ENCODE data around the gene PLEKHO2. TPM values are rescaled to one million over a fixed set of nuclear protein-coding genes. Genes with fewer than 3 reads are reported as not detected.

The PLEKHO2 gene
- total and polyA plus RNA-seq, 2 of the 13 experiments (the other 11 are each of a cell fraction or from before 2014, with no cell fraction given) = 3.8 to 4.8 TPM

DNA sequence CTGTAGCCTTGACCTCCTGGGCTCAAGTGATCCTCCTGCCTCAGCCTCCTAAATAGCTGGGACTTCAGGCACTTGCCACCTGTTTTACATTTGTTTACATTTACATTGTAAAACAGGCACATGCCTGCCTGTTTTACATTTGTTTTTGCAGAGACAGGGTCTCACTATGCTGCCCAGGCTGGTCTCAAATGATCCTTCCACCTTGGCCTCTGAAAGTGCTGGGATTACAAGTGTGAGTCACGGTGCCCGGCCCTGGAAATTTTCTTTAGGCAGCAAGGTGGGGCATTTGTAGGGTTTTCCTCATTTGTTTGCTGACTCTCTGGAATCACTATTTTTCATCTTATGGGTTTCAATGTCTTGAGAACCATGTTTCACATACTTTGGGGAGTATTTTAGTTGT is 41.2 kb upstream of the PLEKHO2 start:
- Histone ChIP-seq H3K4me2 (ENCODE audit: low read depth, low read length) (no peak overlapping the region), H3K9me3 (ENCODE audit: low read length) (no peaks in the 10 kb centered on the region), H3K36me3 (replicated peaks in 1 of 2; ENCODE audit: control insufficient read depth in 1 of 2, insufficient read depth in 2 of 2, low read length in 2 of 2) (no peaks in the 10 kb centered on the region), H2AFZ (ENCODE audit: low read length) (no peak overlapping the region), H3K79me2 (ENCODE audit: insufficient read depth, low read length) (no peaks in the 10 kb centered on the region), H3K27me3 (ENCODE audit: control insufficient read depth in 1 of 2, insufficient read depth in 2 of 2, low read length in 2 of 2) (no peaks in the 10 kb centered on the region; a peak in 2 of 5 replicates), H3K4me3 (replicated peaks in 1 of 3; ENCODE audit: insufficient read depth in 1 of 3, low read depth in 2 of 3, low read length in 3 of 3) (no peak overlapping the region), H3K27ac (ENCODE audit: extremely low read length, insufficient read depth, low read length) (no peak overlapping the region), H4K20me1 (ENCODE audit: insufficient read depth, low read length) (no peaks in the 10 kb centered on the region), H3K9ac (ENCODE audit: insufficient read depth, low read depth, low read length) (no peak overlapping the region), H3K4me1 (ENCODE audit: insufficient read depth, low read length) (peaks cover 9% of the 10 kb centered on the region)
- FAIRE-seq = no peak
- WGBS (ENCODE audit: low lambda C conversion rate) = 64% methylated on average over 2 of the region's 2 CpGs
- ChIA-PET CTCF (ENCODE audit: low intra/inter-chr PET ratio, low total read pairs) (no interaction called here), POLR2A (no interaction called here)
- TF ChIP-seq, protein P1, sequence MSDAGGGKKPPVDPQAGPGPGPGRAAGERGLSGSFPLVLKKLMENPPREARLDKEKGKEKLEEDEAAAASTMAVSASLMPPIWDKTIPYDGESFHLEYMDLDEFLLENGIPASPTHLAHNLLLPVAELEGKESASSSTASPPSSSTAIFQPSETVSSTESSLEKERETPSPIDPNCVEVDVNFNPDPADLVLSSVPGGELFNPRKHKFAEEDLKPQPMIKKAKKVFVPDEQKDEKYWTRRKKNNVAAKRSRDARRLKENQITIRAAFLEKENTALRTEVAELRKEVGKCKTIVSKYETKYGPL (CRISPR knock-in tag; IDR thresholded peaks at IDR 0.05) = no peak
- TF ChIP-seq RBFOX2 (IDR thresholded peaks at IDR 0.05; ENCODE audit: low read depth, low read length) (no peak), ZNF256 (CRISPR knock-in tag; conservative IDR thresholded peaks at IDR 0.05) (no peak), ZNF12 (CRISPR knock-in tag; IDR thresholded peaks at IDR 0.05) (no peak), ZNF121 (CRISPR knock-in tag; IDR thresholded peaks at IDR 0.05) (peak; percentile 68; the same call in 1 of the 2 replicates), SIX4 (CRISPR knock-in tag; IDR thresholded peaks at IDR 0.05) (no peak), RFXANK (CRISPR knock-in tag; IDR thresholded peaks at IDR 0.05) (no peak)
- TF ChIP-seq, protein P2, sequence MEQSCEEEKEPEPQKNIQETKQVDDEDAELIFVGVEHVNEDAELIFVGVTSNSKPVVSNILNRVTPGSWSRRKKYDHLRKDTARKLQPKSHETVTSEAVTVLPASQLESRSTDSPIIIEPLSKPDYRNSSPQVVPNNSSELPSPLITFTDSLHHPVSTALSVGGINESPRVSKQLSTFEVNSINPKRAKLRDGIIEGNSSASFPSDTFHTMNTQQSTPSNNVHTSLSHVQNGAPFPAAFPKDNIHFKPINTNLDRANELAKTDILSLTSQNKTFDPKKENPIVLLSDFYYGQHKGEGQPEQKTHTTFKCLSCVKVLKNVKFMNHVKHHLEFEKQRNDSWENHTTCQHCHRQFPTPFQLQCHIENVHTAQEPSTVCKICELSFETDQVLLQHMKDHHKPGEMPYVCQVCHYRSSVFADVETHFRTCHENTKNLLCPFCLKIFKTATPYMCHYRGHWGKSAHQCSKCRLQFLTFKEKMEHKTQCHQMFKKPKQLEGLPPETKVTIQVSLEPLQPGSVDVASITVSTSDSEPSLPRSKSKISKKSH (CRISPR knock-in tag; IDR thresholded peaks at IDR 0.05; ENCODE audit: borderline replicate concordance) = no peak
- TF ChIP-seq, protein P3, sequence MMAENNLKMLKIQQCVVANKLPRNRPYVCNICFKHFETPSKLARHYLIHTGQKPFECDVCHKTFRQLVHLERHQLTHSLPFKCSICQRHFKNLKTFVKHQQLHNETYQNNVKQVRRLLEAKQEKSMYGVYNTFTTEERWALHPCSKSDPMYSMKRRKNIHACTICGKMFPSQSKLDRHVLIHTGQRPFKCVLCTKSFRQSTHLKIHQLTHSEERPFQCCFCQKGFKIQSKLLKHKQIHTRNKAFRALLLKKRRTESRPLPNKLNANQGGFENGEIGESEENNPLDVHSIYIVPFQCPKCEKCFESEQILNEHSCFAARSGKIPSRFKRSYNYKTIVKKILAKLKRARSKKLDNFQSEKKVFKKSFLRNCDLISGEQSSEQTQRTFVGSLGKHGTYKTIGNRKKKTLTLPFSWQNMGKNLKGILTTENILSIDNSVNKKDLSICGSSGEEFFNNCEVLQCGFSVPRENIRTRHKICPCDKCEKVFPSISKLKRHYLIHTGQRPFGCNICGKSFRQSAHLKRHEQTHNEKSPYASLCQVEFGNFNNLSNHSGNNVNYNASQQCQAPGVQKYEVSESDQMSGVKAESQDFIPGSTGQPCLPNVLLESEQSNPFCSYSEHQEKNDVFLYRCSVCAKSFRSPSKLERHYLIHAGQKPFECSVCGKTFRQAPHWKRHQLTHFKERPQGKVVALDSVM (CRISPR knock-in tag; IDR thresholded peaks at IDR 0.05) = peak; percentile 62; the same call in 1 of the 2 replicates
- TF ChIP-seq, protein P4, sequence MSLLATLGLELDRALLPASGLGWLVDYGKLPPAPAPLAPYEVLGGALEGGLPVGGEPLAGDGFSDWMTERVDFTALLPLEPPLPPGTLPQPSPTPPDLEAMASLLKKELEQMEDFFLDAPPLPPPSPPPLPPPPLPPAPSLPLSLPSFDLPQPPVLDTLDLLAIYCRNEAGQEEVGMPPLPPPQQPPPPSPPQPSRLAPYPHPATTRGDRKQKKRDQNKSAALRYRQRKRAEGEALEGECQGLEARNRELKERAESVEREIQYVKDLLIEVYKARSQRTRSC (CRISPR knock-in tag; IDR thresholded peaks at IDR 0.05; ENCODE audit: low read depth) = no peak
- BruUV-seq (replicated peaks) = no TSS peak
- DNase-seq (ENCODE audit: low spot score) = no peak
- intact Hi-C loops (cut with micrococcal nuclease; ENCODE audit: unreplicated experiment) (no loop called here), in situ Hi-C loops (cut with HindIII; ENCODE audit: extremely low pct_ligation_motif_present, low pct_unique_long_range_greater_than_20kb) (no loop called here)
- no peak for ATAC-seq
